Hepatocyte (in vitro differentiated cells): Measurements from ENCODE around the gene JAK1. TPM values are rescaled to one million over a fixed set of nuclear protein-coding genes. Genes with fewer than 3 reads are reported as not detected.

Experiments used
- DNase-seq: peaks from one replicate; pipeline ENCODE4 v3.0.0-alpha.2; 2016; ENCODE audit warnings: low spot score
- H2AFZ ChIP-seq: fragments of 200-600 bp; sonication (generic); 2 replicates; pipeline ENCODE4 v1.6.0; 2016; ENCODE audit warnings: antibody characterized with exemption, mild to moderate bottlenecking
- H3K27ac ChIP-seq: fragments of 200-600 bp; sonication (generic); 2 replicates; pipeline ENCODE4 v1.5.1; 2016; ENCODE audit warnings: mild to moderate bottlenecking
- H3K27me3 ChIP-seq: fragments of 200-600 bp; sonication (generic); 2 replicates; pipeline ENCODE4 v1.6.1; 2016
- H3K36me3 ChIP-seq: fragments of 200-600 bp; sonication (generic); replicated peaks from 2 replicates; pipeline ENCODE4 v1.5.1; 2016; ENCODE audit warnings: low read depth; ENCODE audit not compliant: insufficient read depth
- H3K4me1 ChIP-seq: fragments of 200-600 bp; sonication (generic); 2 replicates; pipeline ENCODE4 v1.5.1; 2016; ENCODE audit warnings: mild to moderate bottlenecking, moderate library complexity; ENCODE audit not compliant: insufficient read depth
- H3K4me2 ChIP-seq: fragments of 200-600 bp; sonication (generic); 2 replicates; pipeline ENCODE4 v1.6.0; 2016
- H3K4me3 ChIP-seq: fragments of 200-600 bp; sonication (generic); 2 replicates; pipeline ENCODE4 v1.5.1; 2016; ENCODE audit warnings: mild to moderate bottlenecking
- H3K79me2 ChIP-seq: fragments of 200-600 bp; sonication (generic); 2 replicates; pipeline ENCODE4 v1.6.0; 2017; ENCODE audit warnings: mild to moderate bottlenecking
- H3K9me2 ChIP-seq: fragments of 200-600 bp; sonication (generic); replicated peaks from 2 replicates; pipeline ENCODE4 v1.6.0; 2017; ENCODE audit warnings: mild to moderate bottlenecking; ENCODE audit not compliant: insufficient read depth
- H3K9me3 ChIP-seq: fragments of 200-600 bp; sonication (generic); 2 replicates; pipeline ENCODE4 v1.5.1; 2016; ENCODE audit warnings: low read depth, mild to moderate bottlenecking
- H4K20me1 ChIP-seq: fragments of 200-600 bp; sonication (generic); 2 replicates; pipeline ENCODE4 v1.6.0; 2016; ENCODE audit warnings: mild to moderate bottlenecking; ENCODE audit not compliant: insufficient read depth, poor library complexity, severe bottlenecking
- EZH2 ChIP-seq: fragments of 200-600 bp; sonication (generic); IDR thresholded peaks from 2 replicates; pipeline ENCODE4 v1.6.1; 2016; ENCODE audit warnings: antibody characterized with exemption, mild to moderate bottlenecking, borderline replicate concordance
- EZH2phosphoT487 ChIP-seq: fragments of 200-600 bp; sonication (generic); IDR thresholded peaks from one replicate; pipeline ENCODE4 v1.6.1; 2018; ENCODE audit warnings: antibody characterized with exemption, mild to moderate bottlenecking, low read depth, moderate library complexity; ENCODE audit not compliant: unreplicated experiment, severe bottlenecking
- WGBS: methylation state at CpG from one replicate; pipeline ENCODE4 v1.1.6; 2016; ENCODE audit warnings: low lambda C conversion rate; ENCODE audit errors: missing lambda C conversion rate; 5-methylcytosine and 5-hydroxymethylcytosine counted together
- polyA plus RNA-seq: library from polyadenylated mRNA; unstranded; fragments of >200 nt; fragmentation: Nextera tagmentation; extraction: Ambion mirVana; gene quantifications from 2 replicates; pipeline ENCODE4 v1.2.1, GENCODE V29; 2016
- total RNA-seq: library from RNA; depleted of rRNA; stranded (reverse); fragments of >200 nt; gene quantifications from 2 replicates; pipeline ENCODE4 v1.2.3, GENCODE V29; 2014
- TF ChIP-seq, protein P1 (sequence below): fragments of 200-600 bp; sonication (generic); IDR thresholded peaks from 2 replicates; pipeline ENCODE4 v1.5.1; 2016; ENCODE audit warnings: antibody characterized with exemption, mild to moderate bottlenecking; ENCODE audit not compliant: poor library complexity

The JAK1 gene
- total and polyA plus RNA-seq, 2 experiments from 2014 or later, result 60.2 to 102 TPM

DNA sequence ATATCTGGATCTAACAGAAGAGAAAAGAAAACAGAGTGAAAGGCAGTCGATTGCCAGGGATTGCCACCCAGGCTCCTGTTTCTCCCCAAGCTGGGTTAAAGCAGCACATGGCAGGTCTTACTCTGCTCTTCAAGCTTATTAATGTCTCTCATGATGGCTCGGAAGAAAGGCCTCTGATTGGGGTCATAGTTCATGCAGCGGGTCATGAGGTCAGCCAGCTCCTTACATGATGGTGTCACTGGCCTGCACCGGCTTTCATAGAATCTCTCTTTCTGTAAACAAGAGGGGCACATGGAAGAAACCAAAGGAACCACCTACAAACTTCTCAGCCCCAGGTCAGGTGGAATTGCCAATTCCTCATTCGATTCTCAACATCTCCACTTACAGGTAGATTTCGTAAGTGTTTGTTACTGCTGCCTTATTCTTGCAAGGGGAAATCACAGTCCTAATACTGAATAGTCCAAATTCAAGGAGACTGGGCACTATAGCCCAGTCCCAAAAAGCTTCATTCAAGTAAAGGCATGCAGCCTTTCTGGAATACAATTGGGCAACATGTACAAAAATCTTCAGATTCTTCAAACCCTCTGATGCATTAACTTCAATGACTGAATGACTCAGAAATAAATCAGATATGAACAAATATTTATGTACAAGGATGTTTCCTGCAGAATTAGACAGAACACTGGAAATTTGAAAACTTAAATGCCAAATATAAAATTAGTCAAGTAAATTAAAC is 124.9 kb downstream of the JAK1 start:
- Histone ChIP-seq H3K4me1 (no peaks in the 10 kb centered on the region), H2AFZ (no peak overlapping the region), H3K79me2 (no peaks in the 10 kb centered on the region), H3K4me3 (no peak overlapping the region), H3K4me2 (no peak overlapping the region), H3K27me3 (no peaks in the 10 kb centered on the region), H4K20me1 (no peaks in the 10 kb centered on the region), H3K36me3 (no peaks in the 10 kb centered on the region), H3K27ac (no peak overlapping the region), H3K9me2 (no peaks in the 10 kb centered on the region), H3K9me3 (no peaks in the 10 kb centered on the region)
- 84% methylated on average over 6 of the region's 6 CpGs for WGBS
- TF ChIP-seq, protein P1, sequence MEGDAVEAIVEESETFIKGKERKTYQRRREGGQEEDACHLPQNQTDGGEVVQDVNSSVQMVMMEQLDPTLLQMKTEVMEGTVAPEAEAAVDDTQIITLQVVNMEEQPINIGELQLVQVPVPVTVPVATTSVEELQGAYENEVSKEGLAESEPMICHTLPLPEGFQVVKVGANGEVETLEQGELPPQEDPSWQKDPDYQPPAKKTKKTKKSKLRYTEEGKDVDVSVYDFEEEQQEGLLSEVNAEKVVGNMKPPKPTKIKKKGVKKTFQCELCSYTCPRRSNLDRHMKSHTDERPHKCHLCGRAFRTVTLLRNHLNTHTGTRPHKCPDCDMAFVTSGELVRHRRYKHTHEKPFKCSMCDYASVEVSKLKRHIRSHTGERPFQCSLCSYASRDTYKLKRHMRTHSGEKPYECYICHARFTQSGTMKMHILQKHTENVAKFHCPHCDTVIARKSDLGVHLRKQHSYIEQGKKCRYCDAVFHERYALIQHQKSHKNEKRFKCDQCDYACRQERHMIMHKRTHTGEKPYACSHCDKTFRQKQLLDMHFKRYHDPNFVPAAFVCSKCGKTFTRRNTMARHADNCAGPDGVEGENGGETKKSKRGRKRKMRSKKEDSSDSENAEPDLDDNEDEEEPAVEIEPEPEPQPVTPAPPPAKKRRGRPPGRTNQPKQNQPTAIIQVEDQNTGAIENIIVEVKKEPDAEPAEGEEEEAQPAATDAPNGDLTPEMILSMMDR, result no peak
- no peak for TF ChIP-seq EZH2phosphoT487
- TF ChIP-seq EZH2, result no peak
- no peak for DNase-seq

DNA sequence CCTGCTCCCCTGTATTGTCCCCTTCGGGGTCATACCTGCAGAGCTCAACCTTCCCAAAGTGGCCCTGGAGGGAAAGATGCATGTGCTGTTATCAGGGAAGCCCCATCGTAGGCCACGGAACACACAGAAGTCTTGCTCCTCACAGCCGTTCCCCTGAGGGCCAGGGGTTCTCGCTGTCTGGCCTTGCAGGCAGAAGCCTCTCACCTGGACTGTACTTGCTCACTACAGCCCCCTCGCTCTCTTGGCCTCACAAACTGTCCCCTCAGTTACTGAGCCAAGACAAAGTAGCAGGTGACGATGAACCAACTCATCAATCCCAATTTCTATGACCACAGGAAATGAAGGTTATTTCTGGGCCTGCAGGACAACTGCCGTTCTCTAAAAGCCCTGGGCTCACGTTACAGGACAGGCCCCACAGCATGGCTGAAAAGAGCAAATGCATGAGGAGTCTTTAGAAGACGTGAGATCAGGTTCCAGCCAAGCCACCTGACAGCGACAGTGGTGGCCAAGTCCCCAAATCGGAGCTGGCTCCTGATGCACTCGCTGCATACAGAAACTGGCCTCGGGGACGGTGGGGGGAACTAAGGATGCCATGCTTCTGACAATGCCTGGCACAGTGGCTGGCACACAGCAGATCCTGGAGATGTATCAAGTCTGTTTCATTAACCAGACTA is 126.5 kb downstream of the JAK1 start:
- Histone ChIP-seq H3K9me2 (no peaks in the 10 kb centered on the region), H3K36me3 (no peaks in the 10 kb centered on the region), H3K4me1 (no peaks in the 10 kb centered on the region), H4K20me1 (no peaks in the 10 kb centered on the region), H3K79me2 (no peaks in the 10 kb centered on the region), H3K9me3 (no peaks in the 10 kb centered on the region), H2AFZ (no peak overlapping the region), H3K27ac (no peak overlapping the region), H3K4me2 (no peak overlapping the region), H3K27me3 (no peaks in the 10 kb centered on the region), H3K4me3 (no peak overlapping the region)
- 95% methylated on average over 15 of the region's 15 CpGs for whole genome bisulfite sequencing
- no peak for DNase-seq
- TF ChIP-seq, protein P1, result no peak
- TF ChIP-seq EZH2, result no peak
- no peak for TF ChIP-seq EZH2phosphoT487

DNA sequence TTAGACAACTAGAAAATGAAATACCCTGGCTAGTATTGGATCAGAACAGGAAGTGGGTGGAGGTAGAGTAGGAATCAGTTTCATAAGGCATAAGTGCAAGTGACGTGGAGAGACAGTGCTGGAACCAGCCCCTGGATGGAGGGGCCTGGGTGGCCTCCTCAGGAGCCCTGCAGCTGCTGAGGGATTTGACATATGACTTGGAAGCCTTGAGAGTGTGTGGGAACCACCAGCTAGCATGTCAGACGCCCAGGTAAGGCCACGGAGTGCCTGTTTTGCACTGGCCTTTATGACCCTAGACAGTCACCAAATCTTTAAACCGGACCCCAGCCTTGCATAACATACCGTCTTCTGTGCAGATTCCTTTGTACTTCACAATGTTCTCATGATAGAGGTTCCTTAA is 127.1 kb downstream of the JAK1 start:
- H3K4me3 ChIP-seq, result no peak overlapping the region
- 95% methylated on average over 5 of the region's 5 CpGs for WGBS
- no peak overlapping the region for H3K27ac ChIP-seq
- no peak overlapping the region for H3K4me2 ChIP-seq
- H3K9me3 ChIP-seq, result no peaks in the 10 kb centered on the region
- no peak overlapping the region for H2AFZ ChIP-seq
- H3K27me3 ChIP-seq, result no peaks in the 10 kb centered on the region
- DNase-seq, result no peak
- TF ChIP-seq, protein P1, result no peak
- TF ChIP-seq EZH2phosphoT487 (no peak), EZH2 (no peak)
- H3K4me1 ChIP-seq, result no peaks in the 10 kb centered on the region
- H3K36me3 ChIP-seq, result no peaks in the 10 kb centered on the region
- no peaks in the 10 kb centered on the region for H4K20me1 ChIP-seq
- no peaks in the 10 kb centered on the region for H3K79me2 ChIP-seq
- H3K9me2 ChIP-seq, result no peaks in the 10 kb centered on the region
